Activated T-helper 1 cell treated with anti-CD3 and anti-CD28 coated beads, Interleukin-12 subunit alpha, Interleukin-12 subunit beta, Interleukin-2, Interleukin-4 antibody, amounts not matched to agents 30 ng/mL and 10 ng/mL and 1 ng/mL, durations not matched to agents 14 hours and 24 hours and 36 hours (primary cell): Measurements from ENCODE around the gene KLF17. TPM values are rescaled to one million over a fixed set of nuclear protein-coding genes. Genes with fewer than 3 reads are reported as not detected.

Experiments
- total RNA-seq: library from RNA; stranded (reverse); gene quantifications from 2 replicates; pipeline ENCODE4 v1.2.3, GENCODE V29; 2022

Gene KLF17
- total RNA-seq, 1 donor from 2014 or later = not detected

Other genes with a start within 250 kb of the KLF17 start
- gene ARTN, start 185.0 kb upstream of the KLF17 start, total RNA-seq = 0.24 and 0.88 TPM in 2 replicates
- 28.6 and 33.9 TPM in 2 replicates for gene IPO13, start 171.9 kb upstream of the KLF17 start, total RNA-seq
- gene DPH2, start 148.8 kb upstream of the KLF17 start, total RNA-seq = 73.8 and 74.8 TPM in 2 replicates
- 187 and 195 TPM in 2 replicates for gene ATP6V0B, start 143.9 kb upstream of the KLF17 start, total RNA-seq
- 51.2 and 51.3 TPM in 2 replicates for gene B4GALT2, start 139.6 kb upstream of the KLF17 start, total RNA-seq
- gene CCDC24, start 127.2 kb upstream of the KLF17 start, total RNA-seq = 2.7 TPM in 2 replicates
- 7.0 and 7.4 TPM in 2 replicates for gene SLC6A9, start 87.4 kb upstream of the KLF17 start, total RNA-seq
- not detected in 2 replicates for gene KLF18, start 22.8 kb downstream of the KLF17 start, total RNA-seq
- gene DMAP1, start 94.7 kb downstream of the KLF17 start, total RNA-seq = 37.4 and 38.1 TPM in 2 replicates
- 51.4 and 55.4 TPM in 2 replicates for gene ERI3, start 236.4 kb downstream of the KLF17 start, total RNA-seq